CD4-positive, CD25-positive, alpha-beta regulatory T cell (primary cell): ENCODE measurements around the gene HINFP. TPM values are rescaled to one million over a fixed set of nuclear protein-coding genes. Genes with fewer than 3 reads are reported as not detected.
A peak's percentile ranks its signal among the peaks of the same experiment; 100 is the strongest.

Source experiments
- ATAC-seq, 2 donors: fragments of 150-1000 bp; cut with Tn5 transposase; one replicate each; pipeline ENCODE4 v1.10.0; 2021; ENCODE audit warnings: low read depth in 2 of 2, moderate number of reproducible peaks in 2 of 2, moderate library complexity in 1 of 2
- DNase-seq, 3 donors: peaks; one replicate each; pipeline versions ENCODE4 v3.0.0 to v3.0.0-alpha.2; 2012 to 2022; ENCODE audit warnings: mixed read lengths in 1 of 3
- H3K27ac ChIP-seq: one replicate; pipeline ENCODE4 v1.7.0; 2013; ENCODE audit warnings: mild to moderate bottlenecking, low read length; ENCODE audit not compliant: insufficient read depth, poor library complexity, severe bottlenecking
- H3K27me3 ChIP-seq: one replicate; pipeline ENCODE4 v1.7.0; 2013; ENCODE audit warnings: low read length; ENCODE audit not compliant: control insufficient read depth, insufficient read depth
- H3K36me3 ChIP-seq: one replicate; pipeline ENCODE4 v1.7.0; 2013; ENCODE audit warnings: mild to moderate bottlenecking, low read length, moderate library complexity; ENCODE audit not compliant: control insufficient read depth, insufficient read depth
- H3K4me1 ChIP-seq: 2 replicates; pipeline ENCODE4 v1.7.0; 2013; ENCODE audit warnings: mild to moderate bottlenecking, low read length; ENCODE audit not compliant: insufficient read depth, control insufficient read depth, poor library complexity, severe bottlenecking
- H3K4me3 ChIP-seq: one replicate; pipeline ENCODE4 v1.7.0; 2013; ENCODE audit warnings: low read depth, mild to moderate bottlenecking, low read length, moderate library complexity
- H3K9me3 ChIP-seq, 2 experiments: 1 replicate in 1 of 2; 2 replicates in 1 of 2; pipeline ENCODE4 v1.7.0; 2013; ENCODE audit warnings: low read length in 2 of 2, mild to moderate bottlenecking in 1 of 2, moderate library complexity in 1 of 2; ENCODE audit not compliant: control insufficient read depth in 2 of 2
- H3K27ac Mint-ChIP-seq, 3 donors: one replicate each; pipeline ENCODE4 v1.8.0; 2020 to 2022; ENCODE audit warnings: mild to moderate bottlenecking in 3 of 3, mixed read lengths in 3 of 3, moderate library complexity in 2 of 3
- H3K27me3 Mint-ChIP-seq: one replicate; pipeline ENCODE4 v1.8.0; 2022; ENCODE audit warnings: mild to moderate bottlenecking, mixed read lengths
- H3K36me3 Mint-ChIP-seq: one replicate; pipeline ENCODE4 v1.8.0; 2020; ENCODE audit warnings: mixed read lengths
- H3K4me1 Mint-ChIP-seq, 4 donors: one replicate each; pipeline ENCODE4 v1.8.0; 2020 to 2022; ENCODE audit warnings: mixed read lengths in 4 of 4, mild to moderate bottlenecking in 1 of 4
- H3K4me3 Mint-ChIP-seq, 4 donors: one replicate each; pipeline ENCODE4 v1.8.0; 2020 to 2022; ENCODE audit warnings: mild to moderate bottlenecking in 4 of 4, mixed read lengths in 4 of 4, moderate library complexity in 3 of 4
- H3K9me3 Mint-ChIP-seq, 7 donors: one replicate each; pipeline ENCODE4 v1.8.0; 2020 to 2022; ENCODE audit warnings: mixed read lengths in 7 of 7, mild to moderate bottlenecking in 3 of 7, moderate library complexity in 2 of 7
- polyA plus RNA-seq, 4 donors: library from polyadenylated mRNA; unstranded; fragments of 300-500 nt; fragmentation: Illumina TruSeq; gene quantifications; one replicate each; pipeline ENCODE4 v1.2.3, GENCODE V29; 2021
- total RNA-seq: library from RNA; stranded (reverse); gene quantifications from one replicate; pipeline ENCODE4 v1.2.3, GENCODE V29; 2022

The HINFP gene
- total and polyA plus RNA-seq, 5 donors from 2014 or later: 10.0 to 24.4 (median 16.2) TPM

DNA sequence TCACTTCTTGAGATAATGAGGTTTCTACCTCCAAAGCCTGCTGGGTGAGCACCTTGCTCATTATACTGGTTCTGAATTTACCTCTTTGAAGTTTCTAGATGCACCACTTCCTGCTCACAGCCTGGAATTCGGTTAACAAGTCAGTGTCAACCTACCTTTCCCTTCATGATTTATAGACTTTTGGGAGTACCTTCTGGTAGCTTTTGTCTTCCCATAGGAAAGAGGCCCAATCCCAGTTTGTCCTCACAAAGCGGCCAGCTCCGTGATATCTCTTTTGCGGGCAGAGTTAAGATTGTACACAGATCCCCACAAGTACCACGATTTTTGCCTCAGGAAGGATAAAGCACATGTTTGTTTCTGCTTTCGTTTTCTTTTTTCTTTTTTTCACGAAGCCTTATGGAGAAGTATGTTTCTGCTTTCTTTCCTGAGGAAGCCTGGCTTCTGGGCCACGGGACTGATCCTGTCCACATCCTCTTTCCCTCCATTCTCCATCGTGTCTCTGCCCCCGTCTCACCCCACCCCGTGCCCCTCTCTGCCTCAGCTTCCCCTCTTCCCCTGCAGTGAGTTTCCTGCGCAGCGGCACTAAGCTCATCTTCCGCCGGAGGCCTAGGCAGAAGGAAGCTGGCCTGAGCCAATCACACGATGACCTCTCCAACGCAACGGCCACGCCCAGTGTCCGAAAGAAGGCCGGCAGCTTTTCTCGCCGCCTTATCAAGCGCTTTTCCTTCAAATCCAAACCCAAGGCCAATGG lies 5.7 kb upstream of the HINFP start:
- H3K4me1 ChIP-seq: peaks cover 16% of the 10 kb centered on the region
- peak overlapping the region; percentile 88 to 94 (median 91) for H3K27ac Mint-ChIP-seq
- H3K36me3 ChIP-seq: peaks cover 49% of the 10 kb centered on the region
- H3K9me3 Mint-ChIP-seq: no peaks in the 10 kb centered on the region
- peaks cover 10 to 32% (median 22%) of the 10 kb centered on the region in 4 donors for H3K4me1 Mint-ChIP-seq
- peak overlapping the region; percentile 52 to 91 (median 81) for H3K4me3 Mint-ChIP-seq
- peak overlapping the region; percentile 51 for H3K27ac ChIP-seq
- no peaks in the 10 kb centered on the region for H3K27me3 ChIP-seq
- H3K27me3 Mint-ChIP-seq: no peaks in the 10 kb centered on the region
- H3K4me3 ChIP-seq: peak overlapping the region; percentile 24
- DNase-seq (peak in 2 of 3 donors; percentile 33 to 56), ATAC-seq (peak; percentile 27 to 75)
- no peaks in the 10 kb centered on the region for H3K9me3 ChIP-seq
- peaks cover 35% of the 10 kb centered on the region for H3K36me3 Mint-ChIP-seq

DNA sequence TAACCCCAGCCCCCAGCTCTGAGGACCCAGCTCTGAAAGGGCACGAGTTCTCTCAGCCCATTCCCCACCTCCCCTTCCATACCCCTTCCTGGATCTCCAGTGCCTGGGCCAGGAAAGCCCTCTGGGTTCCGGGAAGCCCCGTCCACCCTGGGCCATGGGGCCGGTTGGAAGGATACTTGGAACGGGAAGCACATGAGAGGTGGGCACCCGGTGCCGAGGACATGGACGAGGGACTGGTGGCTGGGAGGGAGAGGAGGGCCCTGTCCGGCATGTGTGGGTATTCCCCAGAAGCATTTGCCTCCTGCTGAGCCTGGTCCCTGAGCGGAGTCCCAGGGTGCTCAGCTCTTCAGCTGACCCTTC lies 5.2 kb upstream of the HINFP start:
- no peak overlapping the region for H3K4me3 ChIP-seq
- peaks cover 44% of the 10 kb centered on the region for H3K36me3 ChIP-seq
- peak overlapping the region in 2 of 4 donors; percentile 29 to 85 for H3K4me3 Mint-ChIP-seq
- H3K27ac Mint-ChIP-seq: peak overlapping the region in 2 of 3 donors; percentile 88 to 94
- peaks cover 35% of the 10 kb centered on the region for H3K36me3 Mint-ChIP-seq
- peaks cover 21% of the 10 kb centered on the region for H3K4me1 ChIP-seq
- DNase-seq (no peak), ATAC-seq (no peak)
- no peaks in the 10 kb centered on the region for H3K27me3 Mint-ChIP-seq
- no peaks in the 10 kb centered on the region for H3K9me3 ChIP-seq
- peak overlapping the region; percentile 51 for H3K27ac ChIP-seq
- H3K9me3 Mint-ChIP-seq: no peaks in the 10 kb centered on the region
- no peaks in the 10 kb centered on the region for H3K27me3 ChIP-seq
- peaks cover 10 to 37% (median 26%) of the 10 kb centered on the region in 4 donors for H3K4me1 Mint-ChIP-seq

DNA sequence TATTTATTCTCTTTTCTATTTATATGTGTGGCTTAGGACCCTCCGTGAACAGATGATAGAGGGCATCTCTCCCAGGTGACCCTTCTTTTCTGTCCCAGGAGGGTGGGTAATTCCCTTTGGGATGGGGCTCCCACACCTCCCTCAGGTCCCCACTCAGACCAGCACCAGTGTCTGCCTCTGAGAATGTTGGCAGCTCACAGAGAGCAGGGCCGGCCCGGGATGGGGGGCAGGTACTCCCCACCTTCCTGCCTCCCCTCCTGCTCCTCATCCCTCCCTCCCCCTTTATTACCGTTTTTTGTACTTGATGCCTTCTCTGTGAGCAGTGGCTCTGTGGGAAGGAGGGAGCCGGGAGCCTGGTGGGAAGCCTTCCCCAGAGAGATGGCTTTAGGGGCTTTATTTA lies 4.8 kb upstream of the HINFP start:
- DNase-seq (no peak), ATAC-seq (no peak)
- H3K4me1 Mint-ChIP-seq: peaks cover 10 to 35% (median 25%) of the 10 kb centered on the region in 4 donors
- peaks cover 31% of the 10 kb centered on the region for H3K36me3 Mint-ChIP-seq
- Histone ChIP-seq H3K36me3 (peaks cover 40% of the 10 kb centered on the region), H3K4me3 (no peak overlapping the region), H3K4me1 (peaks cover 21% of the 10 kb centered on the region), H3K9me3 (no peaks in the 10 kb centered on the region), H3K27me3 (no peaks in the 10 kb centered on the region), H3K27ac (no peak overlapping the region)
- H3K4me3 Mint-ChIP-seq: no peak overlapping the region
- H3K9me3 Mint-ChIP-seq: no peaks in the 10 kb centered on the region
- H3K27ac Mint-ChIP-seq: peak overlapping the region in 1 of 3 donors; percentile 66
- no peaks in the 10 kb centered on the region for H3K27me3 Mint-ChIP-seq

DNA sequence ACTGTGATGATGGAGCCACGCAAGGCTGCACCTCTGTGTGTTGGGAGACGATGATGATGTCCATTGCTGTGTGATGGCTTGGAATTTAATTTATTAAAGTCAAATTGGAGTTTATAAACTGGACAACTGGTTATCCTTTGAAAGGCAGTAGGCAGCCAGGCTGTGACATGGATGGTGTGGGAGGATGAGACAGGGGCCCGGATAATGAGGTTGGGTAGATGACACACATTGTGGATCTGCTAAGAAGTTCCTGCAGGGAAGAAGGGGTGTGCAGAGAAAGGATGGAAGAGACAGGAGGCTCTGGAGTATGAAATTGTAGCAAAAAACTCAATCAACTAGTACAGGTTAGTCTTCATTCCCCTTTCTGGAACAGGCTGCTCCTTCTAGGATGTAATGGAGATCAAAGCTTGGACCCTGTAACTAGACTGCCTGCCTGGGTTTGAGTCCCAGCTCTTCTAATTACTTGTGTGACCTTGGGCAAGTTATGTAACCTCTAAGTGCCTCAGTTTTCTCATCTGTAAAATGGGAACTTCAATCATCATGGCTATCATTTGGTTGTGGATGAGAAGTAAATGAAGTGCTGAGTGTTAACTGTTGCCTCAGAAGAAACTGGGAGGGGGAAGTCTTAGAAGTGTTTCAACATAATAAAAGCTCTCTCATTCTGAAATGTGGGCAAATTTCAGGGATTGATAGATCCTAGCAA lies 4.2 kb upstream of the HINFP start:
- ATAC-seq (no peak), DNase-seq (no peak)
- no peak overlapping the region for H3K4me3 Mint-ChIP-seq
- Histone ChIP-seq H3K27me3 (no peaks in the 10 kb centered on the region), H3K4me3 (no peak overlapping the region), H3K9me3 (no peaks in the 10 kb centered on the region), H3K27ac (no peak overlapping the region), H3K36me3 (peaks cover 34% of the 10 kb centered on the region), H3K4me1 (peaks cover 27% of the 10 kb centered on the region)
- no peaks in the 10 kb centered on the region for H3K27me3 Mint-ChIP-seq
- H3K27ac Mint-ChIP-seq: no peak overlapping the region
- H3K4me1 Mint-ChIP-seq: peaks cover 13 to 38% (median 27%) of the 10 kb centered on the region in 4 donors
- H3K36me3 Mint-ChIP-seq: peaks cover 26% of the 10 kb centered on the region
- no peaks in the 10 kb centered on the region for H3K9me3 Mint-ChIP-seq

DNA sequence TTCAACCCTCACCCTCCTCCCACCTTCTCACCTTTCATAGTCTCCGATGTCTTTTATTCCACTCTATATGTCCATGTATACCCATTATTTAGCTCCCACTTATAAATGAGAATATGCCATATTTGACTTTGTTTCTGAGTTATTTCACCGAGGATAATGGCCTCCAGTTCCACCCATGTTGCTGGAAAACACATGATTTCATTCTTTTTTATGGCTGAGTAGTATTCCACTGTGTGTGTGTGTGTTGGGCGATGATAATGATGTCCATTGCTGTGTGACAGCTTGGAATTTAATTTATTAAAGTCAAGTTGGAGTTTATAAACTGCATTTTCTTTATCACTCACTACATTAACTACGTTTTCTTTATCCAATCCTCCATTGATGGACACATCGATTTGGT lies 3.2 kb upstream of the HINFP start:
- Histone ChIP-seq H3K9me3 (no peaks in the 10 kb centered on the region), H3K27me3 (no peaks in the 10 kb centered on the region), H3K4me3 (no peak overlapping the region), H3K27ac (peak overlapping the region; percentile 1), H3K36me3 (peaks cover 25% of the 10 kb centered on the region), H3K4me1 (peaks cover 38% of the 10 kb centered on the region)
- Mint-ChIP-seq H3K4me3 (no peak overlapping the region), H3K27ac (no peak overlapping the region), H3K9me3 (no peaks in the 10 kb centered on the region), H3K27me3 (no peaks in the 10 kb centered on the region), H3K36me3 (peaks cover 24% of the 10 kb centered on the region), H3K4me1 (peaks cover 18 to 48% (median 34%) of the 10 kb centered on the region in 4 donors)
- no peak for DNase-seq
- no peak for ATAC-seq

DNA sequence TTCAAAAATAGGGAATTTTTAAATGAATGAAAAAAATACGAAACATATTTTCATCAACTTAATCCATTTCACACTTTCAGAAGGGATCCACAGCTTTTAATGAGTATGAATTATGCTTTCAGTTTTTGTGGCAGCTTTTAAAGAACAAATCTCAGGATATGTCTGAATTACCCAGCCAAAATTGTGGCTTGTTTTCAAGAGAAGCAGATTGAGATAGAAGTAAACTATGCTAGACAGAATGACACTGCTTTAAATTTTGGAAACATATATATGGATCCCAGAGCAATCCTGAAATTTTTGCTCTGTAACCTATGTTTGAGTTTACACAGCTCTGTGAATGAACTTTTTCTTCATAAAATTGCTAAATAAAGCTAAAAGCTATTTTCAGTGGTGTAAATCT lies 2.4 kb upstream of the HINFP start:
- no peaks in the 10 kb centered on the region for H3K27me3 ChIP-seq
- no peaks in the 10 kb centered on the region for H3K9me3 ChIP-seq
- H3K4me1 Mint-ChIP-seq: peaks cover 18 to 54% (median 37%) of the 10 kb centered on the region in 4 donors
- H3K36me3 Mint-ChIP-seq: peaks cover 24% of the 10 kb centered on the region
- H3K4me3 Mint-ChIP-seq: peak overlapping the region in 1 of 4 donors; percentile 39
- H3K4me3 ChIP-seq: no peak overlapping the region
- peaks cover 38% of the 10 kb centered on the region for H3K4me1 ChIP-seq
- DNase-seq: no peak
- peaks cover 21% of the 10 kb centered on the region for H3K36me3 ChIP-seq
- ATAC-seq: no peak
- no peaks in the 10 kb centered on the region for H3K27me3 Mint-ChIP-seq
- H3K27ac Mint-ChIP-seq: no peak overlapping the region
- no peaks in the 10 kb centered on the region for H3K9me3 Mint-ChIP-seq
- no peak overlapping the region for H3K27ac ChIP-seq

DNA sequence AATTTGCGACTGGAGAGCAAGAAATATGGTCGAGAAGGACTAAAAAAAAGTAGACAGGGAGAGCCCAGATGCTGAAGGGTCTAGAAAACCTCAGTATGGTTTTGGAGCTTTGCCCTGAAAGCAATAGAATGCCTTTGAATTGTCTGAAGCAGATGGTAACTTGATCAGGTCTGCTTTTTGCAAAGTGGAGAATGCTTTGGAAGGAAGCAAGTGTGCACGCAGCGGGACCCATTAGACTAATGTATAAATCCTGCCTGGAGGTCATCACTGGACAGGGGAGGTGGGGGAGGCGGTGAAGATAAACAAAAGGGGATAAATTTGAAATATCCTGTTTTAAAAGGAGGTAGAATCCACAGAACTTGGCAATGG lies 757 bp upstream of the HINFP start:
- H3K9me3 Mint-ChIP-seq: no peaks in the 10 kb centered on the region
- no peaks in the 10 kb centered on the region for H3K27me3 ChIP-seq
- H3K4me1 ChIP-seq: peaks cover 28% of the 10 kb centered on the region
- peaks cover 25% of the 10 kb centered on the region for H3K36me3 ChIP-seq
- peak overlapping the region; percentile 86 to 97 (median 95) for H3K27ac Mint-ChIP-seq
- no peaks in the 10 kb centered on the region for H3K27me3 Mint-ChIP-seq
- H3K27ac ChIP-seq: peak overlapping the region; percentile 84
- peaks cover 13 to 54% (median 34%) of the 10 kb centered on the region in 4 donors for H3K4me1 Mint-ChIP-seq
- H3K4me3 Mint-ChIP-seq: peak overlapping the region; percentile 92 to 95 (median 94)
- no peak for ATAC-seq
- no peak for DNase-seq
- peak overlapping the region; percentile 84 for H3K4me3 ChIP-seq
- H3K36me3 Mint-ChIP-seq: peaks cover 22% of the 10 kb centered on the region
- H3K9me3 ChIP-seq: no peaks in the 10 kb centered on the region
